IMR-90 (cell line): ENCODE results near the gene KAZALD1. TPM values are rescaled to one million over a fixed set of nuclear protein-coding genes. Genes with fewer than 3 reads are reported as not detected.

Experiments used
- ATAC-seq: fragments of 200-7000 bp; cut with Tn5 transposase; 2 replicates; pipeline ENCODE4 v1.9.1; 2020; ENCODE audit warnings: low read depth, mild to moderate bottlenecking, moderate library complexity
- BruUV-seq: library from RNA; stranded (reverse); fragments of 400-500 nt; replicated peaks from 2 replicates; lab custom pipeline; 2021; lab: Mats Ljungman, UMichigan
- CTCF ChIA-PET: fragments of 300-600 bp; formaldehyde crosslinking; extraction: SDS; loops from one replicate; lab custom pipeline; 2021; ENCODE audit warnings: antibody characterized with exemption; lab: Yijun Ruan, JAX
- POLR2A ChIA-PET: fragments of 300-600 bp; sonication (Branson Sonifier 250); formaldehyde crosslinking; loops from one replicate; lab custom pipeline; 2022; ENCODE audit warnings: antibody characterized with exemption; ENCODE audit not compliant: unreplicated experiment; lab: Charles Lee
- DNase-seq: peaks from one replicate; pipeline ENCODE4 v3.0.0; 2013
- H2AFZ ChIP-seq: replicated peaks from 2 replicates; pipeline ENCODE3; 2013; ENCODE audit warnings: low read length, mild to moderate bottlenecking; ENCODE audit not compliant: poor library complexity
- H2AK5ac ChIP-seq: 2 replicates; pipeline ENCODE4 v1.6.1; 2013; ENCODE audit warnings: low read depth, low read length, inconsistent platforms
- H2AK9ac ChIP-seq: replicated peaks from 2 replicates; pipeline ENCODE3; 2013; ENCODE audit warnings: mild to moderate bottlenecking, low read depth, low read length, moderate library complexity; ENCODE audit not compliant: poor library complexity
- H2BK120ac ChIP-seq: 2 replicates; pipeline ENCODE4 v1.6.1; 2013; ENCODE audit warnings: low read depth, low read length, inconsistent platforms
- H2BK15ac ChIP-seq: 3 replicates; pipeline ENCODE4 v1.6.1; 2013; ENCODE audit warnings: low read depth, low read length, inconsistent platforms
- H2BK20ac ChIP-seq: 2 replicates; pipeline ENCODE4 v1.6.1; 2013; ENCODE audit warnings: low read depth, mild to moderate bottlenecking, inconsistent platforms, low read length, moderate library complexity
- H2BK5ac ChIP-seq: 2 replicates; pipeline ENCODE4 v1.6.1; 2013; ENCODE audit warnings: mild to moderate bottlenecking, low read depth, low read length, inconsistent platforms; ENCODE audit not compliant: poor library complexity, severe bottlenecking
- H3K14ac ChIP-seq: replicated peaks from 2 replicates; pipeline ENCODE4 v1.6.1; 2013; ENCODE audit warnings: low read depth, low read length, inconsistent platforms
- H3K18ac ChIP-seq: 2 replicates; pipeline ENCODE4 v1.6.1; 2013; ENCODE audit warnings: low read depth, low read length, control low read depth
- H3K23ac ChIP-seq: 2 replicates; pipeline ENCODE4 v1.6.1; 2013; ENCODE audit warnings: low read depth, low read length, inconsistent platforms
- H3K27ac ChIP-seq: 2 replicates; pipeline ENCODE4 v1.5.1; 2013; ENCODE audit warnings: mild to moderate bottlenecking, control low read depth, low read length; ENCODE audit not compliant: insufficient read depth
- H3K27me3 ChIP-seq: 2 replicates; pipeline ENCODE4 v1.6.1; 2013; ENCODE audit warnings: low read length; ENCODE audit not compliant: control insufficient read depth, insufficient read depth
- H3K36me3 ChIP-seq: 2 replicates; pipeline ENCODE4 v1.6.1; 2013; ENCODE audit warnings: low read length, mixed read lengths; ENCODE audit not compliant: control insufficient read depth, insufficient read depth
- H3K4ac ChIP-seq: 2 replicates; pipeline ENCODE4 v1.6.1; 2013; ENCODE audit warnings: low read depth, low read length, inconsistent platforms
- H3K4me1 ChIP-seq: 2 replicates; pipeline ENCODE4 v1.6.1; 2013; ENCODE audit warnings: low read length, mixed read lengths; ENCODE audit not compliant: control insufficient read depth, insufficient read depth
- H3K4me2 ChIP-seq: 2 replicates; pipeline ENCODE4 v1.6.1; 2013; ENCODE audit warnings: low read depth, mild to moderate bottlenecking, control low read depth, low read length, moderate library complexity
- H3K4me3 ChIP-seq: 2 replicates; pipeline ENCODE4 v1.5.1; 2013; ENCODE audit warnings: low read depth, mild to moderate bottlenecking, control low read depth, low read length, moderate library complexity; ENCODE audit not compliant: insufficient read depth
- H3K56ac ChIP-seq: 2 replicates; pipeline ENCODE4 v1.6.1; 2013; ENCODE audit warnings: low read length, inconsistent platforms; ENCODE audit not compliant: insufficient read depth; ENCODE audit errors: extremely low read depth
- H3K79me1 ChIP-seq, 2 experiments: 2 replicates each; pipeline ENCODE4 v1.6.1; 2013; ENCODE audit warnings: low read length in 2 of 2, inconsistent platforms in 1 of 2, low read depth in 1 of 2
- H3K9ac ChIP-seq: 2 replicates; pipeline ENCODE4 v1.6.1; 2013; ENCODE audit warnings: low read depth, low read length, control low read depth
- H3K9me1 ChIP-seq: 2 replicates; pipeline ENCODE4 v1.6.1; 2013; ENCODE audit warnings: low read length, inconsistent platforms; ENCODE audit not compliant: insufficient read depth
- H3K9me3 ChIP-seq: 2 replicates; pipeline ENCODE4 v1.6.1; 2013; ENCODE audit warnings: low read length; ENCODE audit not compliant: control insufficient read depth, insufficient read depth
- H4K20me1 ChIP-seq: 2 replicates; pipeline ENCODE4 v1.6.1; 2013; ENCODE audit warnings: low read length, inconsistent platforms; ENCODE audit not compliant: insufficient read depth
- H4K5ac ChIP-seq: 2 replicates; pipeline ENCODE4 v1.6.1; 2013; ENCODE audit warnings: mild to moderate bottlenecking, low read depth, low read length, control low read depth
- H4K8ac ChIP-seq, 2 experiments: 2 replicates each; pipeline ENCODE4 v1.6.1; 2013; ENCODE audit warnings: low read depth in 2 of 2, low read length in 2 of 2, control low read depth in 1 of 2, inconsistent platforms in 1 of 2
- H4K91ac ChIP-seq: 2 replicates; pipeline ENCODE4 v1.6.1; 2013; ENCODE audit warnings: low read depth, low read length, inconsistent platforms; ENCODE audit not compliant: insufficient read depth
- BHLHE40 ChIP-seq: fragments of 150-350 bp; IDR thresholded peaks from 2 replicates; pipeline ENCODE4 v1.6.1; 2016; ENCODE audit warnings: mild to moderate bottlenecking, low read depth, low read length
- CEBPB ChIP-seq: IDR thresholded peaks from 2 replicates; pipeline ENCODE4 v1.6.1; 2012; ENCODE audit warnings: low read depth, low read length, improper control_type of control experiment
- CHD1 ChIP-seq: IDR thresholded peaks from 2 replicates; pipeline ENCODE4 v1.6.1; 2012; ENCODE audit warnings: low read depth, low read length, improper control_type of control experiment
- FOS ChIP-seq: fragments of 150-350 bp; IDR thresholded peaks from 2 replicates; pipeline ENCODE4 v1.6.1; 2016; ENCODE audit warnings: low read depth, low read length
- MAFK ChIP-seq: IDR thresholded peaks from 2 replicates; pipeline ENCODE4 v1.6.1; 2012; ENCODE audit warnings: low read depth, low read length, improper control_type of control experiment
- MAZ ChIP-seq: IDR thresholded peaks from 2 replicates; pipeline ENCODE4 v1.6.1; 2012; ENCODE audit warnings: low read depth, mild to moderate bottlenecking, low read length, improper control_type of control experiment, moderate library complexity, borderline replicate concordance
- MXI1 ChIP-seq: IDR thresholded peaks from 2 replicates; pipeline ENCODE4 v1.6.1; 2012; ENCODE audit warnings: low read depth, mild to moderate bottlenecking, low read length, moderate library complexity, borderline replicate concordance
- NFE2L2 ChIP-seq: fragments of 150-350 bp; IDR thresholded peaks from 2 replicates; pipeline ENCODE4 v1.6.1; 2016; ENCODE audit warnings: low read depth, mild to moderate bottlenecking, low read length
- POLR2A ChIP-seq: IDR thresholded peaks from 2 replicates; pipeline ENCODE4 v1.6.1; 2012; ENCODE audit warnings: mild to moderate bottlenecking, low read depth, low read length
- RAD21 ChIP-seq: IDR thresholded peaks from 2 replicates; pipeline ENCODE4 v1.6.1; 2012; ENCODE audit warnings: low read length, improper control_type of control experiment
- RCOR1 ChIP-seq: IDR thresholded peaks from 2 replicates; pipeline ENCODE4 v1.6.1; 2012; ENCODE audit warnings: mild to moderate bottlenecking, low read length, improper control_type of control experiment; ENCODE audit not compliant: insufficient replicate concordance
- RFX5 ChIP-seq: IDR thresholded peaks from 2 replicates; pipeline ENCODE4 v1.8.0; 2012; ENCODE audit warnings: low read depth, mild to moderate bottlenecking, low read length, moderate library complexity
- SMC3 ChIP-seq: fragments of 150-350 bp; IDR thresholded peaks from 2 replicates; pipeline ENCODE4 v1.6.1; 2016; ENCODE audit warnings: low read depth, mild to moderate bottlenecking, antibody characterized with exemption, low read length, moderate library complexity
- WGBS, 2 experiments: methylation state at CpG; one replicate each; pipeline versions ENCODE4 v1.1.5 to v1.1.7; 2013; ENCODE audit warnings: missing lambda C conversion rate in 2 of 2; ENCODE audit not compliant: insufficient read length in 1 of 2; ENCODE audit errors: extremely low coverage in 2 of 2; 5-methylcytosine and 5-hydroxymethylcytosine counted together
- dilution Hi-C: fragments of 300-500 bp; cut with HindIII; formaldehyde crosslinking; loops from one replicate; pipeline ENCODE4 v1.14.3; 2018; ENCODE audit warnings: low sequenced_read_pairs; ENCODE audit not compliant: unreplicated experiment
- in situ Hi-C: fragments of 300-500 bp; cut with MboI; formaldehyde crosslinking; loops from 3 replicates; pipeline ENCODE4 v1.14.3; 2019; ENCODE audit warnings: low sequenced_read_pairs, inconsistent platforms, mixed read lengths
- intact Hi-C: fragments of 100-400 bp; cut with micrococcal nuclease; formaldehyde crosslinking; loops from 2 replicates; pipeline ENCODE4 v1.10.0; 2022
- polyA plus RNA-seq, 3 experiments: library from polyadenylated mRNA; depleted of rRNA; stranded (reverse); fragments of >200 nt; gene quantifications; 2 replicates each; pipeline ENCODE4 v1.2.3, GENCODE V29; 2012; ENCODE audit warnings: low replicate concordance in 1 of 3
- total RNA-seq: library from RNA; depleted of rRNA; stranded (reverse); fragments of >200 nt; gene quantifications from 2 replicates; pipeline ENCODE4 v1.2.3, GENCODE V29; 2012
- TF ChIP-seq, protein P1 (sequence below): fragments of 150-350 bp; IDR thresholded peaks from 2 replicates; pipeline ENCODE4 v1.6.1; 2017; ENCODE audit warnings: mild to moderate bottlenecking, antibody characterized with exemption, low read length, low read depth
- TF ChIP-seq, protein P2 (sequence below): conservative IDR thresholded peaks from 2 replicates; pipeline ENCODE4 v1.5.1; 2012; ENCODE audit warnings: mild to moderate bottlenecking, low read depth, low read length, improper control_type of control experiment
- TF ChIP-seq, protein P3 (sequence below): fragments of 150-350 bp; IDR thresholded peaks from 2 replicates; pipeline ENCODE4 v1.6.1; 2016; ENCODE audit warnings: low read depth, mild to moderate bottlenecking, low read length, moderate library complexity, borderline replicate concordance

The KAZALD1 gene
- total and polyA plus RNA-seq, 2 of the 4 experiments (the other 2 are of a cell fraction) = 9.1 to 18.6 TPM

DNA sequence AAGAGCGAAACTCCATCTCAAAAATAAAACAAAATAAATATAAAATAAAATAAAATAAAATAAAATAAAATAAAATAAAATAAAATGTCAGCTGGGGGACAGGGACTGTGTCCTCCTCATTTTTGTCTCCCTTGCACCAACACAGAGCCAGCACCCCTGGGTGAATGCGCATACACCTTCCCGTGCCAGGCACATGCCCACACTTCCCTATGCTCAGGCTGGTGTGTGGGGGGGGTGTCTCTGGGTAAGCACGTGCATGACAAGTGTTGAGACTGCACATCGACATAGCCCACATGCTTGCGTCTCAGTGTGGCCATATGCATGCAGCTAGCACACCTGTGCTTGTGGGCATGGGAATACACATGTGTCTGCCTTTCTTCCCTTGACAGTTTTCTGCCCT, 44.6 kb downstream of the KAZALD1 start:
- TF ChIP-seq SMC3 = no peak
- no peak for TF ChIP-seq RAD21
- TF ChIP-seq MXI1 = no peak
- no peak for TF ChIP-seq POLR2A
- TF ChIP-seq, protein P1, sequence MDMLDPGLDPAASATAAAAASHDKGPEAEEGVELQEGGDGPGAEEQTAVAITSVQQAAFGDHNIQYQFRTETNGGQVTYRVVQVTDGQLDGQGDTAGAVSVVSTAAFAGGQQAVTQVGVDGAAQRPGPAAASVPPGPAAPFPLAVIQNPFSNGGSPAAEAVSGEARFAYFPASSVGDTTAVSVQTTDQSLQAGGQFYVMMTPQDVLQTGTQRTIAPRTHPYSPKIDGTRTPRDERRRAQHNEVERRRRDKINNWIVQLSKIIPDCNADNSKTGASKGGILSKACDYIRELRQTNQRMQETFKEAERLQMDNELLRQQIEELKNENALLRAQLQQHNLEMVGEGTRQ = no peak
- TF ChIP-seq, protein P2, sequence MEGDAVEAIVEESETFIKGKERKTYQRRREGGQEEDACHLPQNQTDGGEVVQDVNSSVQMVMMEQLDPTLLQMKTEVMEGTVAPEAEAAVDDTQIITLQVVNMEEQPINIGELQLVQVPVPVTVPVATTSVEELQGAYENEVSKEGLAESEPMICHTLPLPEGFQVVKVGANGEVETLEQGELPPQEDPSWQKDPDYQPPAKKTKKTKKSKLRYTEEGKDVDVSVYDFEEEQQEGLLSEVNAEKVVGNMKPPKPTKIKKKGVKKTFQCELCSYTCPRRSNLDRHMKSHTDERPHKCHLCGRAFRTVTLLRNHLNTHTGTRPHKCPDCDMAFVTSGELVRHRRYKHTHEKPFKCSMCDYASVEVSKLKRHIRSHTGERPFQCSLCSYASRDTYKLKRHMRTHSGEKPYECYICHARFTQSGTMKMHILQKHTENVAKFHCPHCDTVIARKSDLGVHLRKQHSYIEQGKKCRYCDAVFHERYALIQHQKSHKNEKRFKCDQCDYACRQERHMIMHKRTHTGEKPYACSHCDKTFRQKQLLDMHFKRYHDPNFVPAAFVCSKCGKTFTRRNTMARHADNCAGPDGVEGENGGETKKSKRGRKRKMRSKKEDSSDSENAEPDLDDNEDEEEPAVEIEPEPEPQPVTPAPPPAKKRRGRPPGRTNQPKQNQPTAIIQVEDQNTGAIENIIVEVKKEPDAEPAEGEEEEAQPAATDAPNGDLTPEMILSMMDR = no peak
- TF ChIP-seq NFE2L2 = no peak
- no peak for TF ChIP-seq CEBPB
- TF ChIP-seq MAZ = no peak
- no peak for TF ChIP-seq RFX5
- TF ChIP-seq CHD1 = no peak
- TF ChIP-seq, protein P3, sequence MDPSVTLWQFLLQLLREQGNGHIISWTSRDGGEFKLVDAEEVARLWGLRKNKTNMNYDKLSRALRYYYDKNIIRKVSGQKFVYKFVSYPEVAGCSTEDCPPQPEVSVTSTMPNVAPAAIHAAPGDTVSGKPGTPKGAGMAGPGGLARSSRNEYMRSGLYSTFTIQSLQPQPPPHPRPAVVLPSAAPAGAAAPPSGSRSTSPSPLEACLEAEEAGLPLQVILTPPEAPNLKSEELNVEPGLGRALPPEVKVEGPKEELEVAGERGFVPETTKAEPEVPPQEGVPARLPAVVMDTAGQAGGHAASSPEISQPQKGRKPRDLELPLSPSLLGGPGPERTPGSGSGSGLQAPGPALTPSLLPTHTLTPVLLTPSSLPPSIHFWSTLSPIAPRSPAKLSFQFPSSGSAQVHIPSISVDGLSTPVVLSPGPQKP = no peak
- TF ChIP-seq RCOR1 = no peak
- TF ChIP-seq BHLHE40 = no peak
- no peak for TF ChIP-seq FOS
- no peak for TF ChIP-seq MAFK
- no peak overlapping the region for H2BK15ac ChIP-seq
- H2BK5ac ChIP-seq = no peak overlapping the region
- no peak overlapping the region for H3K18ac ChIP-seq
- no peaks in the 10 kb centered on the region for H4K20me1 ChIP-seq
- ATAC-seq (no peak), DNase-seq (no peak)
- no peak overlapping the region for H4K8ac ChIP-seq
- H3K79me1 ChIP-seq = no peaks in the 10 kb centered on the region
- H3K14ac ChIP-seq = no peak overlapping the region
- no peak overlapping the region for H2AFZ ChIP-seq
- no peaks in the 10 kb centered on the region for H3K4me1 ChIP-seq
- H3K4me2 ChIP-seq = no peak overlapping the region
- BruUV-seq = no TSS peak
- no peak overlapping the region for H3K23ac ChIP-seq
- H3K9me1 ChIP-seq = no peaks in the 10 kb centered on the region
- ChIA-PET POLR2A (no interaction called here), CTCF (no interaction called here)
- no peak overlapping the region for H3K27ac ChIP-seq
- in situ Hi-C loops (no loop called here), dilution Hi-C loops (no loop called here), intact Hi-C loops (no loop called here)
- no peak overlapping the region for H4K91ac ChIP-seq
- no peaks in the 10 kb centered on the region for H3K9me3 ChIP-seq
- no peak overlapping the region for H2AK5ac ChIP-seq
- H2BK120ac ChIP-seq = no peak overlapping the region
- H3K4me3 ChIP-seq = no peak overlapping the region
- H3K27me3 ChIP-seq = peaks cover 66% of the 10 kb centered on the region
- no peak overlapping the region for H4K5ac ChIP-seq
- H2AK9ac ChIP-seq = peak overlapping the region; percentile 65
- H3K4ac ChIP-seq = no peak overlapping the region
- H3K9ac ChIP-seq = no peak overlapping the region
- H3K36me3 ChIP-seq = no peaks in the 10 kb centered on the region
- WGBS, 2 experiments = 55% methylated on average over 2 of the region's 6 CpGs; no CpG with 5 or more reads in 1 of the 2 experiments
- H3K56ac ChIP-seq = no peak overlapping the region
- H2BK20ac ChIP-seq = no peak overlapping the region
